Measurements from ENCODE around the gene TECPR2. TPM values are rescaled to one million over a fixed set of nuclear protein-coding genes. Genes with fewer than 3 reads are reported as not detected.

The TECPR2 gene
- total and polyA plus RNA-seq, 2 of the 13 experiments (the other 11 are each of a cell fraction or from before 2014, with no cell fraction given), result 3.5 to 5.7 TPM

DNA sequence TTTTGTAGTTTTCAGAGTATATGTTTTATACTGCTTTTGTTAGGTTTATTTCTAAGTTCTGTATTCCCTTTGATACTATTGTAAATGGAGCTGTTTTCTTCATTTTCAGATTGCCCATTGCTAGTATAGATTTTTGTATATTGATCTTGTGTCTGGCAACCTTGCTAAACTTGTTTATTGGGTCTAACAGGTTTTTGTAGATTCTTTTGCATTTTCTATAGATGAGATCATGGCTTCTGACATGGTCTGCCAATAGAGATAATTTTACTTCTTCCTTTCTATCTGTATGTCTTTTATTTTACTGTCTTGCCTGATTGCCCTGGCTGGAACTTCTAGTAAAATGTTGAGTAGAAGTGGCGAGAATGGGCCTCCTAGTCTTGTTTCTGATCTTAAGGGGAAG is 106.5 kb downstream of the TECPR2 start (continued):
- TF ChIP-seq, protein P1, sequence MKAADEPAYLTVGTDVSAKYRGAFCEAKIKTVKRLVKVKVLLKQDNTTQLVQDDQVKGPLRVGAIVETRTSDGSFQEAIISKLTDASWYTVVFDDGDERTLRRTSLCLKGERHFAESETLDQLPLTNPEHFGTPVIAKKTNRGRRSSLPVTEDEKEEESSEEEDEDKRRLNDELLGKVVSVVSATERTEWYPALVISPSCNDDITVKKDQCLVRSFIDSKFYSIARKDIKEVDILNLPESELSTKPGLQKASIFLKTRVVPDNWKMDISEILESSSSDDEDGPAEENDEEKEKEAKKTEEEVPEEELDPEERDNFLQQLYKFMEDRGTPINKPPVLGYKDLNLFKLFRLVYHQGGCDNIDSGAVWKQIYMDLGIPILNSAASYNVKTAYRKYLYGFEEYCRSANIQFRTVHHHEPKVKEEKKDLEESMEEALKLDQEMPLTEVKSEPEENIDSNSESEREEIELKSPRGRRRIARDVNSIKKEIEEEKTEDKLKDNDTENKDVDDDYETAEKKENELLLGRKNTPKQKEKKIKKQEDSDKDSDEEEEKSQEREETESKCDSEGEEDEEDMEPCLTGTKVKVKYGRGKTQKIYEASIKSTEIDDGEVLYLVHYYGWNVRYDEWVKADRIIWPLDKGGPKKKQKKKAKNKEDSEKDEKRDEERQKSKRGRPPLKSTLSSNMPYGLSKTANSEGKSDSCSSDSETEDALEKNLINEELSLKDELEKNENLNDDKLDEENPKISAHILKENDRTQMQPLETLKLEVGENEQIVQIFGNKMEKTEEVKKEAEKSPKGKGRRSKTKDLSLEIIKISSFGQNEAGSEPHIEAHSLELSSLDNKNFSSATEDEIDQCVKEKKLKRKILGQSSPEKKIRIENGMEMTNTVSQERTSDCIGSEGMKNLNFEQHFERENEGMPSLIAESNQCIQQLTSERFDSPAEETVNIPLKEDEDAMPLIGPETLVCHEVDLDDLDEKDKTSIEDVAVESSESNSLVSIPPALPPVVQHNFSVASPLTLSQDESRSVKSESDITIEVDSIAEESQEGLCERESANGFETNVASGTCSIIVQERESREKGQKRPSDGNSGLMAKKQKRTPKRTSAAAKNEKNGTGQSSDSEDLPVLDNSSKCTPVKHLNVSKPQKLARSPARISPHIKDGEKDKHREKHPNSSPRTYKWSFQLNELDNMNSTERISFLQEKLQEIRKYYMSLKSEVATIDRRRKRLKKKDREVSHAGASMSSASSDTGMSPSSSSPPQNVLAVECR (CRISPR knock-in tag; IDR thresholded peaks at IDR 0.05; ENCODE audit: borderline replicate concordance), result no peak
- TF ChIP-seq ZNF33B (CRISPR knock-in tag; IDR thresholded peaks at IDR 0.05) (no peak), ZNF563 (CRISPR knock-in tag; IDR thresholded peaks at IDR 0.05) (no peak), THAP11 (CRISPR knock-in tag; IDR thresholded peaks at IDR 0.05) (no peak), YY1 (IDR thresholded peaks at IDR 0.05; ENCODE audit: insufficient read depth, insufficient replicate concordance, low read depth, low read length) (no peak)
- TF ChIP-seq, protein P2, sequence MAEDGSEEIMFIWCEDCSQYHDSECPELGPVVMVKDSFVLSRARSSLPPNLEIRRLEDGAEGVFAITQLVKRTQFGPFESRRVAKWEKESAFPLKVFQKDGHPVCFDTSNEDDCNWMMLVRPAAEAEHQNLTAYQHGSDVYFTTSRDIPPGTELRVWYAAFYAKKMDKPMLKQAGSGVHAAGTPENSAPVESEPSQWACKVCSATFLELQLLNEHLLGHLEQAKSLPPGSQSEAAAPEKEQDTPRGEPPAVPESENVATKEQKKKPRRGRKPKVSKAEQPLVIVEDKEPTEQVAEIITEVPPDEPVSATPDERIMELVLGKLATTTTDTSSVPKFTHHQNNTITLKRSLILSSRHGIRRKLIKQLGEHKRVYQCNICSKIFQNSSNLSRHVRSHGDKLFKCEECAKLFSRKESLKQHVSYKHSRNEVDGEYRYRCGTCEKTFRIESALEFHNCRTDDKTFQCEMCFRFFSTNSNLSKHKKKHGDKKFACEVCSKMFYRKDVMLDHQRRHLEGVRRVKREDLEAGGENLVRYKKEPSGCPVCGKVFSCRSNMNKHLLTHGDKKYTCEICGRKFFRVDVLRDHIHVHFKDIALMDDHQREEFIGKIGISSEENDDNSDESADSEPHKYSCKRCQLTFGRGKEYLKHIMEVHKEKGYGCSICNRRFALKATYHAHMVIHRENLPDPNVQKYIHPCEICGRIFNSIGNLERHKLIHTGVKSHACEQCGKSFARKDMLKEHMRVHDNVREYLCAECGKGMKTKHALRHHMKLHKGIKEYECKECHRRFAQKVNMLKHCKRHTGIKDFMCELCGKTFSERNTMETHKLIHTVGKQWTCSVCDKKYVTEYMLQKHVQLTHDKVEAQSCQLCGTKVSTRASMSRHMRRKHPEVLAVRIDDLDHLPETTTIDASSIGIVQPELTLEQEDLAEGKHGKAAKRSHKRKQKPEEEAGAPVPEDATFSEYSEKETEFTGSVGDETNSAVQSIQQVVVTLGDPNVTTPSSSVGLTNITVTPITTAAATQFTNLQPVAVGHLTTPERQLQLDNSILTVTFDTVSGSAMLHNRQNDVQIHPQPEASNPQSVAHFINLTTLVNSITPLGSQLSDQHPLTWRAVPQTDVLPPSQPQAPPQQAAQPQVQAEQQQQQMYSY (CRISPR knock-in tag; IDR thresholded peaks at IDR 0.05), result no peak
